ENCODE results near the gene FGF14.
A peak's percentile ranks its signal among the peaks of the same experiment; 100 is the strongest.

Gene FGF14

DNA sequence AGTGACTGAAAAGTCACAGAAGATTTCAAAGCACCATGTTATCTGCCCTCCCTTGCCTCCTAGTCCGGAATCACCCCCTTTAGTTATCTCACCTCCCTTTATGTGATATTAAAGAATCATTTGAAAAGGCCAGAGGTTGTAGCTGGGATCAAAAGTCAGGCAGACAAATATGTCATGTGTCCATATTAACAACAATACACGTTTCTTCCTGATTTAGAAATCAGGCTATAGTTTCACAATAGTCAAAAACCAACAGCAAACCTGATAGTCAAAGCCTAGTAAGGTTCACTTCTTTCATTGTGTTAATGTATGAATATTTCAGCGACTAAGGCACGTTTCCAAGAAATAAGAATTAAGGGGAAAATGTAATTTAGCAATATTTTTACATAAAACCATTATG lies 622.7 kb downstream of the FGF14 start:
- no peak overlapping the region for H3K4me3 ChIP-seq (ENCODE audit: control insufficient read depth in 1 of 7, extremely low read depth in 1 of 7, insufficient read depth in 4 of 7, low read depth in 2 of 7, low read length in 6 of 7)
- H3K27ac ChIP-seq (ENCODE audit: insufficient read depth in 1 of 2, low read depth in 1 of 2, low read length in 2 of 2, poor library complexity in 1 of 2, severe bottlenecking in 2 of 2): no peak overlapping the region
- whole genome bisulfite sequencing (ENCODE audit: insufficient coverage): no CpG with 5 or more reads among the region's 4 CpGs
- H3K4me1 ChIP-seq (ENCODE audit: control extremely low read depth in 1 of 4, control insufficient read depth in 4 of 4, insufficient read depth in 4 of 4, low read length in 3 of 4): no peaks in the 10 kb centered on the region
- no peaks in the 10 kb centered on the region for H3K27me3 ChIP-seq (replicated peaks in 2 of 5; ENCODE audit: control insufficient read depth in 4 of 5, insufficient read depth in 5 of 5, low read length in 4 of 5)
- POLR2A ChIA-PET: no interaction called here
- DNase-seq: no peak
- CTCF ChIA-PET: no interaction called here
- H3K9me3 ChIP-seq (ENCODE audit: control extremely low read depth in 1 of 5, control insufficient read depth in 4 of 5, insufficient read depth in 2 of 5, low read depth in 1 of 5, low read length in 4 of 5): no peaks in the 10 kb centered on the region
- no peaks in the 10 kb centered on the region for H3K36me3 ChIP-seq (ENCODE audit: control insufficient read depth in 4 of 4, insufficient read depth in 4 of 4, low read length in 3 of 4)

DNA sequence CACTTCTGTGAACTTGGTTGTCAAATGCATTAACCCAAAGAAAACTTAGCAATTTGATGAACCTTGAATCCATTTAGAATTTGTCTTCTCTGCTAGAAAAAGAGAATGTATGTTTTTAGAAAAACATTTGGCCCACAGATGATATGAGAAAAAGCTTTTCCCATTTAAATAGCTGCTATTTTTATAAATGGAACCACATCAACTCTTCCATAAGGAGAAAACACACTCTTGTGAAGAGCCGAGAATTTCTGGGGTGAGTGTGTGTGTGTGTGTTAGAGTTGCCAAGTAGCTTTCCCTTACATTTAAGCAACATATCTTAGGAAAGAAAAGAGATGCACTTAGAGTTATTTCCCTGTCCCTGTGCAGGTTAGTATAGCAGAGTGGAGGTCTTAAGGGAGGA lies 626.6 kb downstream of the FGF14 start:
- no peaks in the 10 kb centered on the region for H3K36me3 ChIP-seq (ENCODE audit: control insufficient read depth in 4 of 4, insufficient read depth in 4 of 4, low read length in 3 of 4)
- H3K9me3 ChIP-seq (ENCODE audit: control extremely low read depth in 1 of 5, control insufficient read depth in 4 of 5, insufficient read depth in 2 of 5, low read depth in 1 of 5, low read length in 4 of 5): no peaks in the 10 kb centered on the region
- H3K4me1 ChIP-seq (ENCODE audit: control extremely low read depth in 1 of 4, control insufficient read depth in 4 of 4, insufficient read depth in 4 of 4, low read length in 3 of 4): no peaks in the 10 kb centered on the region
- H3K27ac ChIP-seq (ENCODE audit: insufficient read depth in 1 of 2, low read depth in 1 of 2, low read length in 2 of 2, poor library complexity in 1 of 2, severe bottlenecking in 2 of 2): no peak overlapping the region
- POLR2A ChIA-PET: no interaction called here
- WGBS (ENCODE audit: insufficient coverage): no CpG with 5 or more reads among the region's 1 CpG
- no peak for DNase-seq
- H3K27me3 ChIP-seq (replicated peaks in 2 of 5; ENCODE audit: control insufficient read depth in 4 of 5, insufficient read depth in 5 of 5, low read length in 4 of 5): no peaks in the 10 kb centered on the region
- no peak overlapping the region for H3K4me3 ChIP-seq (ENCODE audit: control insufficient read depth in 1 of 7, extremely low read depth in 1 of 7, insufficient read depth in 4 of 7, low read depth in 2 of 7, low read length in 6 of 7)
- CTCF ChIA-PET: interaction anchor here (1.5 kb wide), 1 partner anchor 16 kb away, joined by 4 read pairs; no protein-coding TSS in a partner anchor

DNA sequence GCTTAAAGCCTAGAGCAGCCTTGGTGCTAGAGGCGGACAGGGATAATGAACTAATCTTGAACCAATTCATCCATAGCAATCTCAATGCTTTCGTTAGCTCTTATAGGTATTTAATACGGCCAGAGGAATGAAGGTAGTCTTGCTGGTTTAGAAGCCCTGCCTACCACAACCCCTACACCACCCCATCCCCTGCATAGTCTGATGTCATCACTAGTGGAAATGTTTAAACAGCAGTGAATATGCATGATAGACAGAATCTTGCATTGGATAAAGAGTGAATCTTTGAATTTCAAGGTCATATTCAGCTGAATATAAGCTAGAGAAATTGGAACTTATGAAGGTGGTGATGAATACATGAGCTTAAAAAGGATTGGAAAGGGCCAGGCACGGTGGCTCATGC lies 627.5 kb downstream of the FGF14 start:
- H3K36me3 ChIP-seq (ENCODE audit: control insufficient read depth in 4 of 4, insufficient read depth in 4 of 4, low read length in 3 of 4): no peaks in the 10 kb centered on the region
- no peaks in the 10 kb centered on the region for H3K27me3 ChIP-seq (replicated peaks in 2 of 5; ENCODE audit: control insufficient read depth in 4 of 5, insufficient read depth in 5 of 5, low read length in 4 of 5)
- whole genome bisulfite sequencing (ENCODE audit: insufficient coverage): 96% methylated on average over 2 of the region's 4 CpGs
- H3K27ac ChIP-seq (ENCODE audit: insufficient read depth in 1 of 2, low read depth in 1 of 2, low read length in 2 of 2, poor library complexity in 1 of 2, severe bottlenecking in 2 of 2): no peak overlapping the region
- POLR2A ChIA-PET: no interaction called here
- H3K9me3 ChIP-seq (ENCODE audit: control extremely low read depth in 1 of 5, control insufficient read depth in 4 of 5, insufficient read depth in 2 of 5, low read depth in 1 of 5, low read length in 4 of 5): no peaks in the 10 kb centered on the region
- no peaks in the 10 kb centered on the region for H3K4me1 ChIP-seq (ENCODE audit: control extremely low read depth in 1 of 4, control insufficient read depth in 4 of 4, insufficient read depth in 4 of 4, low read length in 3 of 4)
- no peak overlapping the region for H3K4me3 ChIP-seq (ENCODE audit: control insufficient read depth in 1 of 7, extremely low read depth in 1 of 7, insufficient read depth in 4 of 7, low read depth in 2 of 7, low read length in 6 of 7)
- no peak for DNase-seq
- CTCF ChIA-PET: interaction anchor here (1.5 kb wide), 1 partner anchor 15 kb away, joined by 4 read pairs; no protein-coding TSS in a partner anchor

DNA sequence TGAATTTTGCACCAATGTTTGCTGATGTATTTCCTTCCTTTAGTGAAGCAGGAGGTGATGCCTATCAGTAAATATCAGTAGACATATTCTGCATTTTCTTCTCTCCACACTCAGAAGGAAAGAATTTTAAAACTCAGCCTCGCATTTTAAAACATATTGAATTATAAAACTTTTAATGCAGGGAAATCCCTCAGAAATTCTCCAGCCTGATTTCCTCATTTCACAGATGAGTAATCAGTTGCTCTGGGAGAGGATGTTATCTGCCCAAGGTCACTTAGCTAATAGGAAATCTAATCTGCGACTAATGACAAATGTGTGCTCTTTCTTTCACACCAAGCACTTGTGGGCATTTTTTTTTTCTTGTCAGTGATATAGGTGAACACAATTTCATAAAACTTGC lies 628.8 kb downstream of the FGF14 start:
- POLR2A ChIA-PET: no interaction called here
- no CpG with 5 or more reads among the region's 2 CpGs for WGBS (ENCODE audit: insufficient coverage)
- no peaks in the 10 kb centered on the region for H3K9me3 ChIP-seq (ENCODE audit: control extremely low read depth in 1 of 5, control insufficient read depth in 4 of 5, insufficient read depth in 2 of 5, low read depth in 1 of 5, low read length in 4 of 5)
- CTCF ChIA-PET: no interaction called here
- DNase-seq: no peak
- no peaks in the 10 kb centered on the region for H3K4me1 ChIP-seq (ENCODE audit: control extremely low read depth in 1 of 4, control insufficient read depth in 4 of 4, insufficient read depth in 4 of 4, low read length in 3 of 4)
- no peak overlapping the region for H3K27ac ChIP-seq (ENCODE audit: insufficient read depth in 1 of 2, low read depth in 1 of 2, low read length in 2 of 2, poor library complexity in 1 of 2, severe bottlenecking in 2 of 2)
- no peak overlapping the region for H3K4me3 ChIP-seq (ENCODE audit: control insufficient read depth in 1 of 7, extremely low read depth in 1 of 7, insufficient read depth in 4 of 7, low read depth in 2 of 7, low read length in 6 of 7)
- no peaks in the 10 kb centered on the region for H3K27me3 ChIP-seq (replicated peaks in 2 of 5; ENCODE audit: control insufficient read depth in 4 of 5, insufficient read depth in 5 of 5, low read length in 4 of 5)
- no peaks in the 10 kb centered on the region for H3K36me3 ChIP-seq (ENCODE audit: control insufficient read depth in 4 of 4, insufficient read depth in 4 of 4, low read length in 3 of 4)

DNA sequence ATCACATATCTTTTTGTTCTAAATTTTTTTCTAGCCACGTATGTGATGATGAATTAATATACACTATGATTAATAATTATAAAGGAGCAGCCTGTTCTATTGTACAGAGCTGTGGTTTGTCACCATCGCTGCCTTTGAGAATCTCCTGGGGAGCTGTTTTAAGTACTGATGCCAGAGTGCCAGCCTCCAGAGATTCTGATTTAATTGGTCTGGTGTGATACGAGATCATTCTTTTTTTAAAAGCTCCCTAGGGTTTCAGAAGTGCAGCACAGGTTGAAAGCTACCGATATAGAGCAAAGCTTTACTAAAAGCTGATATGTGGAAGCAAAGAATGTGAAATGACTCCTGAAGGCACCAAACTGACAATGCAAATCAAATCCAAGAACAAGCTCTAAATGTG lies 634.7 kb downstream of the FGF14 start:
- no peak for DNase-seq
- POLR2A ChIA-PET: no interaction called here
- CTCF ChIA-PET: interaction anchor here (1.0 to 2.3 kb wide), 2 partner anchors 10 to 622 kb away, joined by 4 to 5 read pairs; no protein-coding TSS in a partner anchor
- Histone ChIP-seq H3K27ac (ENCODE audit: insufficient read depth in 1 of 2, low read depth in 1 of 2, low read length in 2 of 2, poor library complexity in 1 of 2, severe bottlenecking in 2 of 2) (no peak overlapping the region), H3K4me3 (ENCODE audit: control insufficient read depth in 1 of 7, extremely low read depth in 1 of 7, insufficient read depth in 4 of 7, low read depth in 2 of 7, low read length in 6 of 7) (no peak overlapping the region), H3K36me3 (ENCODE audit: control insufficient read depth in 4 of 4, insufficient read depth in 4 of 4, low read length in 3 of 4) (no peaks in the 10 kb centered on the region), H3K9me3 (ENCODE audit: control extremely low read depth in 1 of 5, control insufficient read depth in 4 of 5, insufficient read depth in 2 of 5, low read depth in 1 of 5, low read length in 4 of 5) (no peaks in the 10 kb centered on the region), H3K4me1 (ENCODE audit: control extremely low read depth in 1 of 4, control insufficient read depth in 4 of 4, insufficient read depth in 4 of 4, low read length in 3 of 4) (no peaks in the 10 kb centered on the region), H3K27me3 (replicated peaks in 2 of 5; ENCODE audit: control insufficient read depth in 4 of 5, insufficient read depth in 5 of 5, low read length in 4 of 5) (no peaks in the 10 kb centered on the region)
- WGBS (ENCODE audit: insufficient coverage): 100% methylated on average over 2 of the region's 4 CpGs

DNA sequence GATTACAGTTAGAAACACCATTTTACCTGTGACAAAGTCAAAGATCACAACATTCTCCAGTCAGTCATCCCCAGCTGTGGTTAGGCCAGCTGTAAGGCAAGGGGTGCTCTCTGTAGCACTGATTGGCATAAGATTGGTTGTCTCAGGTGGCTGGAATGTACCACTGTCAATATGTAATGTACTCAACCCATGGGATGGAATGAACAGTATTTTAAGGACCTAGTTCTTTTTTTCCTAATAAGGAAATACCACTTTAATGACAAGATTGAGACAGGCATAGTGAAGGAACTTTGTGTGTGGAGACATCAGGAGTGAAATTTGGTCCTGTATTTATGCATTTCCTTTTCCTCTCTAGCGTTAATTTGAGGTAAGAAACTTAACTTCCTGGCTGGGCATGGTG lies 638.7 kb downstream of the FGF14 start:
- Histone ChIP-seq H3K4me1 (ENCODE audit: control extremely low read depth in 1 of 4, control insufficient read depth in 4 of 4, insufficient read depth in 4 of 4, low read length in 3 of 4) (no peaks in the 10 kb centered on the region), H3K27ac (ENCODE audit: insufficient read depth in 1 of 2, low read depth in 1 of 2, low read length in 2 of 2, poor library complexity in 1 of 2, severe bottlenecking in 2 of 2) (no peak overlapping the region), H3K9me3 (ENCODE audit: control extremely low read depth in 1 of 5, control insufficient read depth in 4 of 5, insufficient read depth in 2 of 5, low read depth in 1 of 5, low read length in 4 of 5) (no peaks in the 10 kb centered on the region), H3K4me3 (ENCODE audit: control insufficient read depth in 1 of 7, extremely low read depth in 1 of 7, insufficient read depth in 4 of 7, low read depth in 2 of 7, low read length in 6 of 7) (no peak overlapping the region), H3K36me3 (ENCODE audit: control insufficient read depth in 4 of 4, insufficient read depth in 4 of 4, low read length in 3 of 4) (no peaks in the 10 kb centered on the region), H3K27me3 (replicated peaks in 2 of 5; ENCODE audit: control insufficient read depth in 4 of 5, insufficient read depth in 5 of 5, low read length in 4 of 5) (peaks cover 0 to 8% (median 0%) of the 10 kb centered on the region in 5 experiments)
- ChIA-PET POLR2A (no interaction called here), CTCF (interaction anchor here (1.4 kb wide), 1 partner anchor 247 kb away, joined by 5 read pairs; no protein-coding TSS in a partner anchor)
- 0% methylated on average over 1 of the region's 1 CpG for WGBS (ENCODE audit: insufficient coverage)
- DNase-seq: no peak

DNA sequence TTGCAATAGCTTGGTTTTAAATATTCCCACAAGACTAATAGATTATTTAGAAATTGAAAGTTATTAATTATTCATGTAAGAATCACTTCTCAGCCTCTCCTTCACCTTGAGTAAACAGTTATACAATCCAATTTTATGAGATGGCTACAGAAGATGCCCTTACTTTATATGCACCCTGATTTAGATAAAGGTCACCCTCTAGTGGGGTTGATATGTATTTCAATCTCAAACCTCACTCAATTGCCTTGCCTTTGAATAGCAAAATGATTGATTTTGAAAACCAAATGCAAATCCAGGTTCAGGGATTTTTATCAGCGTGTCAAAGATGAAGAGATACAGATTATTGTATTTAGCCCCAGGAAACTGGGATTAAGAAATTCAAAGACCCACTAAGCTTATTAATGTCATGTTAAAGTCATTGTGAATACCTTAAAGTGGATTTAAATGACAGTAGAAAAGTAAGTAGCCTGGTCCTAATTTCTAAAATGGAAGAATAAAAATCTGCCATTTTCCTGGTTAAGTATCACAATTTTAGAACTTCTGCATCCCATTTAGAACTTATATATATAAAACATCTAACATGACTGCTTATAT lies 644.3 kb downstream of the FGF14 start:
- CTCF ChIA-PET: interaction anchor here (0.6 to 2.3 kb wide), 10 partner anchors 9 to 843 kb away, joined by 3 to 5 read pairs (median 4); no protein-coding TSS in a partner anchor

More for the DNA sequence above, 644.3 kb downstream of the FGF14 start:
- Histone ChIP-seq H3K36me3 (ENCODE audit: control insufficient read depth in 4 of 4, insufficient read depth in 4 of 4, low read length in 3 of 4) (no peaks in the 10 kb centered on the region), H3K4me3 (ENCODE audit: control insufficient read depth in 1 of 7, extremely low read depth in 1 of 7, insufficient read depth in 4 of 7, low read depth in 2 of 7, low read length in 6 of 7) (no peak overlapping the region), H3K4me1 (ENCODE audit: control extremely low read depth in 1 of 4, control insufficient read depth in 4 of 4, insufficient read depth in 4 of 4, low read length in 3 of 4) (no peaks in the 10 kb centered on the region), H3K27ac (ENCODE audit: insufficient read depth in 1 of 2, low read depth in 1 of 2, low read length in 2 of 2, poor library complexity in 1 of 2, severe bottlenecking in 2 of 2) (no peak overlapping the region), H3K27me3 (replicated peaks in 2 of 5; ENCODE audit: control insufficient read depth in 4 of 5, insufficient read depth in 5 of 5, low read length in 4 of 5) (peaks cover 0 to 8% (median 0%) of the 10 kb centered on the region in 5 experiments), H3K9me3 (ENCODE audit: control extremely low read depth in 1 of 5, control insufficient read depth in 4 of 5, insufficient read depth in 2 of 5, low read depth in 1 of 5, low read length in 4 of 5) (no peaks in the 10 kb centered on the region)
- whole genome bisulfite sequencing (ENCODE audit: insufficient coverage): no CpG with 5 or more reads among the region's 1 CpG
- DNase-seq: peak; percentile 21 to 55 (median 40)
- POLR2A ChIA-PET: interaction anchor here (0.6 kb wide), 1 partner anchor 107 kb away, joined by 3 read pairs; no protein-coding TSS in a partner anchor
